ENCODE data around the gene PSTPIP1.

GRCh38 chr15:77053709-77054108, 58.8 kb downstream of the PSTPIP1 start:
- TF ChIP-seq, protein P1, sequence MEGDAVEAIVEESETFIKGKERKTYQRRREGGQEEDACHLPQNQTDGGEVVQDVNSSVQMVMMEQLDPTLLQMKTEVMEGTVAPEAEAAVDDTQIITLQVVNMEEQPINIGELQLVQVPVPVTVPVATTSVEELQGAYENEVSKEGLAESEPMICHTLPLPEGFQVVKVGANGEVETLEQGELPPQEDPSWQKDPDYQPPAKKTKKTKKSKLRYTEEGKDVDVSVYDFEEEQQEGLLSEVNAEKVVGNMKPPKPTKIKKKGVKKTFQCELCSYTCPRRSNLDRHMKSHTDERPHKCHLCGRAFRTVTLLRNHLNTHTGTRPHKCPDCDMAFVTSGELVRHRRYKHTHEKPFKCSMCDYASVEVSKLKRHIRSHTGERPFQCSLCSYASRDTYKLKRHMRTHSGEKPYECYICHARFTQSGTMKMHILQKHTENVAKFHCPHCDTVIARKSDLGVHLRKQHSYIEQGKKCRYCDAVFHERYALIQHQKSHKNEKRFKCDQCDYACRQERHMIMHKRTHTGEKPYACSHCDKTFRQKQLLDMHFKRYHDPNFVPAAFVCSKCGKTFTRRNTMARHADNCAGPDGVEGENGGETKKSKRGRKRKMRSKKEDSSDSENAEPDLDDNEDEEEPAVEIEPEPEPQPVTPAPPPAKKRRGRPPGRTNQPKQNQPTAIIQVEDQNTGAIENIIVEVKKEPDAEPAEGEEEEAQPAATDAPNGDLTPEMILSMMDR (IDR thresholded peaks at IDR 0.05): no peak
- no peak for TF ChIP-seq POLR2A (IDR thresholded peaks at IDR 0.05)

Data from esophagus squamous epithelium (tissue), 4 donors.